HL-60 (cell line): ENCODE results near the gene TAPBP.
"Not testable (repeated sequence)": the region's sequence is repeated elsewhere in the genome, so short reads cannot be mapped to it uniquely, and the experiment has no call there.

ENCODE experiments used
- DNase-seq, 2 experiments: peaks; one replicate each; pipeline ENCODE4 v3.0.0-alpha.2; 2010 to 2020; ENCODE audit warnings: low read depth in 1 of 2, low spot score in 1 of 2
- H3K27ac ChIP-seq: fragments of 250-450 bp; sonication (Bioruptor Pico); replicated peaks from 2 replicates; pipeline ENCODE4 v1.5.1; 2020; ENCODE audit warnings: mild to moderate bottlenecking, moderate library complexity
- H3K27me3 ChIP-seq: fragments of 250-450 bp; sonication (Bioruptor Pico); 2 replicates; pipeline ENCODE4 v1.5.1; 2021; ENCODE audit warnings: mild to moderate bottlenecking, moderate library complexity; ENCODE audit not compliant: insufficient read depth, poor library complexity, severe bottlenecking
- H3K4me3 ChIP-seq: replicated peaks from 2 replicates; pipeline ENCODE4 v1.5.1; 2011; ENCODE audit warnings: mild to moderate bottlenecking, control low read depth, low read length; ENCODE audit not compliant: insufficient read depth
- GABPA ChIP-seq: IDR thresholded peaks from 2 replicates; pipeline ENCODE4 v1.6.1; 2012; ENCODE audit warnings: low read depth
- POLR2AphosphoS5 ChIP-seq: IDR thresholded peaks from 2 replicates; pipeline ENCODE4 v1.6.1; 2012; ENCODE audit warnings: low read depth
- SPI1 ChIP-seq: IDR thresholded peaks from 2 replicates; pipeline ENCODE4 v1.6.1; 2012; ENCODE audit warnings: low read depth, mild to moderate bottlenecking, borderline replicate concordance
- TF ChIP-seq, protein P1 (sequence below): IDR thresholded peaks from one replicate; pipeline ENCODE4 v1.5.1; 2011; ENCODE audit warnings: low read length, control low read depth, inconsistent platforms; ENCODE audit not compliant: insufficient read depth
- TF ChIP-seq, protein P2 (sequence below): IDR thresholded peaks from 2 replicates; pipeline ENCODE4 v1.6.1; 2012; ENCODE audit warnings: low read depth; ENCODE audit not compliant: insufficient replicate concordance

TAPBP gene

DNA sequence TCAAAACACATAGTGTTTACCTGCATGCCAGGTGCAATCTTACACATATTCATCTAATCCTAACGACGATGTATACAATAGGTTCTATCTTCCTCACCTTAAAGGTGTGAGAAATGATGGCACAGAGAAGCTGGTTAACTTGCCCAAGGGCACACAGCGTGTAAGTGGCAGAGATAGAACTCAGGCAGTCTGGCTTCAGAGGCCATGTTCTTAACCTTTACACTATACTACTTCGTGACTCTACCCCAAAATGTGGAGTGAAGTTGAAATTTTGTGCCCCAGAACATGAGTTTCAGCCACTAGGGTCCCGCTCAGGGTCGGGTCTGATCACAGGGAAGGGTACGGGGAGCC is 42.8 kb downstream of the TAPBP start:
- H3K4me3 ChIP-seq = peak overlapping the region; percentile 73
- H3K27me3 ChIP-seq = no peaks in the 10 kb centered on the region
- no peak for DNase-seq
- H3K27ac ChIP-seq = peak overlapping the region; percentile 97
- no peak for TF ChIP-seq POLR2AphosphoS5
- TF ChIP-seq SPI1 = no peak
- TF ChIP-seq, protein P1, sequence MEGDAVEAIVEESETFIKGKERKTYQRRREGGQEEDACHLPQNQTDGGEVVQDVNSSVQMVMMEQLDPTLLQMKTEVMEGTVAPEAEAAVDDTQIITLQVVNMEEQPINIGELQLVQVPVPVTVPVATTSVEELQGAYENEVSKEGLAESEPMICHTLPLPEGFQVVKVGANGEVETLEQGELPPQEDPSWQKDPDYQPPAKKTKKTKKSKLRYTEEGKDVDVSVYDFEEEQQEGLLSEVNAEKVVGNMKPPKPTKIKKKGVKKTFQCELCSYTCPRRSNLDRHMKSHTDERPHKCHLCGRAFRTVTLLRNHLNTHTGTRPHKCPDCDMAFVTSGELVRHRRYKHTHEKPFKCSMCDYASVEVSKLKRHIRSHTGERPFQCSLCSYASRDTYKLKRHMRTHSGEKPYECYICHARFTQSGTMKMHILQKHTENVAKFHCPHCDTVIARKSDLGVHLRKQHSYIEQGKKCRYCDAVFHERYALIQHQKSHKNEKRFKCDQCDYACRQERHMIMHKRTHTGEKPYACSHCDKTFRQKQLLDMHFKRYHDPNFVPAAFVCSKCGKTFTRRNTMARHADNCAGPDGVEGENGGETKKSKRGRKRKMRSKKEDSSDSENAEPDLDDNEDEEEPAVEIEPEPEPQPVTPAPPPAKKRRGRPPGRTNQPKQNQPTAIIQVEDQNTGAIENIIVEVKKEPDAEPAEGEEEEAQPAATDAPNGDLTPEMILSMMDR = no peak
- TF ChIP-seq, protein P2, sequence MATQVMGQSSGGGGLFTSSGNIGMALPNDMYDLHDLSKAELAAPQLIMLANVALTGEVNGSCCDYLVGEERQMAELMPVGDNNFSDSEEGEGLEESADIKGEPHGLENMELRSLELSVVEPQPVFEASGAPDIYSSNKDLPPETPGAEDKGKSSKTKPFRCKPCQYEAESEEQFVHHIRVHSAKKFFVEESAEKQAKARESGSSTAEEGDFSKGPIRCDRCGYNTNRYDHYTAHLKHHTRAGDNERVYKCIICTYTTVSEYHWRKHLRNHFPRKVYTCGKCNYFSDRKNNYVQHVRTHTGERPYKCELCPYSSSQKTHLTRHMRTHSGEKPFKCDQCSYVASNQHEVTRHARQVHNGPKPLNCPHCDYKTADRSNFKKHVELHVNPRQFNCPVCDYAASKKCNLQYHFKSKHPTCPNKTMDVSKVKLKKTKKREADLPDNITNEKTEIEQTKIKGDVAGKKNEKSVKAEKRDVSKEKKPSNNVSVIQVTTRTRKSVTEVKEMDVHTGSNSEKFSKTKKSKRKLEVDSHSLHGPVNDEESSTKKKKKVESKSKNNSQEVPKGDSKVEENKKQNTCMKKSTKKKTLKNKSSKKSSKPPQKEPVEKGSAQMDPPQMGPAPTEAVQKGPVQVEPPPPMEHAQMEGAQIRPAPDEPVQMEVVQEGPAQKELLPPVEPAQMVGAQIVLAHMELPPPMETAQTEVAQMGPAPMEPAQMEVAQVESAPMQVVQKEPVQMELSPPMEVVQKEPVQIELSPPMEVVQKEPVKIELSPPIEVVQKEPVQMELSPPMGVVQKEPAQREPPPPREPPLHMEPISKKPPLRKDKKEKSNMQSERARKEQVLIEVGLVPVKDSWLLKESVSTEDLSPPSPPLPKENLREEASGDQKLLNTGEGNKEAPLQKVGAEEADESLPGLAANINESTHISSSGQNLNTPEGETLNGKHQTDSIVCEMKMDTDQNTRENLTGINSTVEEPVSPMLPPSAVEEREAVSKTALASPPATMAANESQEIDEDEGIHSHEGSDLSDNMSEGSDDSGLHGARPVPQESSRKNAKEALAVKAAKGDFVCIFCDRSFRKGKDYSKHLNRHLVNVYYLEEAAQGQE = no peak
- TF ChIP-seq GABPA = no peak

DNA sequence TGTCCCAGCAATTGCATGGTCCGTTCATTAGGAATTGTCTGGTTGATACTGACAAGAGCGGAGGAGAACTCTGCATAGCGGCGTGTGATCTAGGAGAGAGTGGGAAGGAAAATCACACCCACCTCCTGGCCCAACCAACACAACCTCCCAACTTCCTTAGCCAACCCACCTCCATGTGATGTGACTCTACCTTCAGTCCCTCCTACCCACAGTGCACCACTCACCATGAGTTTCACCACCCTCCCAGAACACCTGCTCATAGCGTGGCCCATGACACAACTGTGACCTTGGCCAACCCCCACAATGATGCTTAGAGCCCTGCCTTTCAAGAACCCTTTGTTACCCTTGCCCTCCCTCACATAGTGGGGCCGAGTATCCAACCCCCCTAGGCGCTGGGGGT is 49.9 kb downstream of the TAPBP start:
- H3K27me3 ChIP-seq = no peaks in the 10 kb centered on the region
- H3K27ac ChIP-seq = no peak overlapping the region
- no peak overlapping the region for H3K4me3 ChIP-seq
- DNase-seq = no peak
- TF ChIP-seq, protein P1 = no peak
- TF ChIP-seq, protein P2 = no peak
- TF ChIP-seq SPI1 = no peak
- no peak for TF ChIP-seq GABPA
- no peak for TF ChIP-seq POLR2AphosphoS5

DNA sequence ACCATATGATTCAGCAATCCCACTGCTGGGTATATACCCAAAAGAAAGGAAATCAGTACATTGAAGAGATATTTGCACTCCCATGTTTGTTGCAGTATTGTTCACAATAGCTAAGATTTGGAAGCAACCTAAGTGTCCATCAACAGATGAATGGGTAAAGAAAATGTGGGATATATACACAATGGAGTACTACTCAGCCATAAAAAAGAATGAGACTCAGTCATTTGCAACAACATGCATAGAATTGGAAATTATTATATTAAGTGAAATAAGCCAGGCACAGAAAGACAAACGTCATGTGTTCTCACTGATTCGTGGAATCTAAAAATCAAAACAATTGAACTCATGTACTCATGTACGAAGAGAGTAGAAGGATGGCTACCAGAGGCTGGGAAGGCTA is 51.4 kb downstream of the TAPBP start:
- H3K27me3 ChIP-seq, H3K27ac ChIP-seq, H3K4me3 ChIP-seq, DNase-seq: not testable (repeated sequence)

DNA sequence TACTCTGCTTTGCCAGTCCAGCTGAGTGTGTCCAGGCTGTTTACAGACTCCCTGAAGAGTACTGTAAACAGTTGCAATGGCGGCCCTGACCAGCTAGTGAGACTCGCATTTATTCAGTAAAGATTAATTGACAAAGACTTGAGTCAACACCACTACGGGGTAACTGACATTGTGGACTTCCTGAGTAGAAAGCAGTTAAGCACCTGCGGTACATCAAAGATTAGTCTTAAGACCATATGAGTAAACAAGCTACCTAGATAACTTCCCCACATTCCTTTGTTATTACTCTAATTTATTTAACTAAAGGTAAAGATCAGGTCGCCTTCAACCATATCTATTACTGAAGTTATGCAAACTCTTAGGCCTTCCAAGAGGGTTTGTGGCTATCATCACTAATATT is 54.8 kb downstream of the TAPBP start:
- no peak overlapping the region for H3K27ac ChIP-seq
- DNase-seq = no peak
- TF ChIP-seq GABPA (no peak), POLR2AphosphoS5 (no peak), SPI1 (no peak)
- TF ChIP-seq, protein P2 = no peak
- TF ChIP-seq, protein P1 = no peak

More for the DNA sequence above, 54.8 kb downstream of the TAPBP start:
- Histone ChIP-seq H3K4me3 (no peak overlapping the region), H3K27me3 (no peaks in the 10 kb centered on the region)
